ENCODE measurements around the gene BOLA3.
"Not testable (repeated sequence)": the region's sequence is repeated elsewhere in the genome, so short reads cannot be mapped to it uniquely, and the experiment has no call there.

BOLA3 gene

GRCh38 chr2:74148457-74149246 lies 940 bp upstream of the BOLA3 start:
- no peak for DNase-seq (ENCODE audit: low read depth)

DNA sequence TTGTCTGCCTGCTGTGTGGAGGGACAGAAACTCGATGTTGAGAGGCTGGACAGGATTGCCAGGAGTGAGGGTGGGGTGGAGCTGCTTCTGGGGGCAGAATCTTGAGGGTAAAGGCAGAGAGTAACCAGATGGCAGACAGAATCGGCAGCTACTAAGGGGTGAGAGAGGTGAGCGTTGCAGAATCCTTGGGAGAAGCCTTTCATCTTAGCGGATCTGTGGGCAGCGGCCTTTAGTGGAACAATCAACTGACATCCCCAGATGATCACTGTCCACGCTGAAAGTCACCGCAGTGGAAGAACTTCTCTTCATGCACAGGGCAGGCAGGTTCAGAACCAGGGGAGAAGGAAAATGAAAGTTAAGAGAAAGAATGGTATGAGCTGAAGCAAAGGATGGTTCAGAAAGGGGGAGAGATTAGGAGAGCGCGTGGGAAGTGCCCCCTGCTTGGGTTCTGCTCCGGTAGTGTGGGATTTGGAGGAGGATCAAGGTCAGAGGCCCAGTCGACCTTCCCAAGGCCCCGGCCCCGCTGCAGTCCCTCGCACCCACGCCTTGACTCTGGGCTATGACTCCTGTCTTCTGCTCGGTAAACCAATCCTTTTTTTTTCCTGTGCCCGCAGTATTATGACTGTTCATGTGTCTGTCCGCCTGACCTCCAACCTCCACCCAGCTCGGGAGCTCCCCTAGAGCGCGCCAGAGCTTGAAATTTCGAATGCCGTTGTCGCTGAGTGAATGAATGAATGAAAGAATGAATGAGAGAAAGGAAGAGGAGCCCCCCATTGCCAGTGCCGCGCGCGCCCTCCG lies 584 bp downstream of the BOLA3 start:
- DNase-seq (ENCODE audit: low read depth), result peak; percentile 2

DNA sequence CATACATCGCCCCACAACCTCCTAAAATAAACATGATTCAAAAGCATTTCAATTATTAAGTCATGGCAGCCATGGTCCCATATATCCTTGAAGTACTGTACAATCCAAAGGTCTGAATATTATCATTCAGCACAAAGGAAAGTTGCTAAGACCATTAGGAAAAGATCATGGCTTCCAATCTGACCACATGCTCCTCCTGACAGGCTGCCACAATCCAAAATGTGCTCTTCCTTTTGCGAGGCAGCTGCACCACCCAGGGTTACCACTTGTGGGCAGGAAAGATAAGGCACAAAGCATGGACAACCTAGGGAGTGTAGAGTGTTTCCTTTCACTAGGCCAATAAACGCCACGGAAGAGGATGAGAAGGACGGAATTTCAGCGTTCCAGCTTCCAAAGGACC lies 5.4 kb downstream of the BOLA3 start:
- no peak for DNase-seq (ENCODE audit: low read depth)

- DNase-seq (ENCODE audit: low read depth), result no peak
Measured at GRCh38 chr2:74138600-74139323, 8.9 kb downstream of the BOLA3 start.

GRCh38 chr2:74137651-74138599 lies 9.8 kb downstream of the BOLA3 start:
- no peak for DNase-seq (ENCODE audit: low read depth)

DNA sequence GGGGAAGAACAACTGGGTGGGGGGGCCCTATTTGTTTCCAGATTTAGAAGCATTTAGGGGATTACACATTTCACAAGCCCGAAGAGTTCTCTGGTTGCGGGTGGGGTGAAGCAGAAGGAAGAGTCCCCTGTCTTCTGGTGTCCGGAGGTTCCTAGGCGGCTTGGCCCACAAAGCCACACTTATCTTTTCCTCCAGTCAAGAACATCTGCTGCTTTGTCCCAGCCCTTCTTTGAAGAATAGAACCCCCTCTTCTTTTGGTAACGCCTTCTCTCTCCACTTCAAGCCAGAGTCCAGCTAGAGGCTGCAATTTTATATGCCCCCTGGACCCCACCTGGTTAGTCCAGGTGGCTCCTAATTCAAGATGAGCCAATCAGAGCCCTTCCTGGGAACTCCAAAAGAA lies 15.8 kb downstream of the BOLA3 start:
- no peak for DNase-seq (ENCODE audit: low read depth)

- no peak for DNase-seq (ENCODE audit: low read depth)
Measured at GRCh38 chr2:74130211-74130995, 17.3 kb downstream of the BOLA3 start.

DNA sequence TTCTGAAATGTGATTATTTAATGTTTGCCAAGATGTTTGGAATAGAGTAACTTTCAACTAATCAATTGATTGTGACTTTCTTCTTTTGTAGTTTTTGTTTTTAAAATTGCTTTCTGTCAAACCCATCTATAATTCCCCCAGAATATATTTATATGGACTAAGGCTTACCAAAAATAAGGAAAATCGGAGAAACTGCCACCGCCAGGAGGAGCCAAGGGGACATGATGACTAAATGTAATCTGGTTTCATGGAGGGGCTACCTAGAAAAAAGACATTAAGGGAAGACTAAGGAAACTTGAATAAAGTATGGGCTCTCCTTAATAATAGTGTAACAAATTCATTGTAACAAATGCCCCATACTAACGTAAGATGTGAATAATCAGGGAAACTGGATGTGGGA lies 19.5 kb downstream of the BOLA3 start:
- no peak for DNase-seq (ENCODE audit: low read depth)

DNA sequence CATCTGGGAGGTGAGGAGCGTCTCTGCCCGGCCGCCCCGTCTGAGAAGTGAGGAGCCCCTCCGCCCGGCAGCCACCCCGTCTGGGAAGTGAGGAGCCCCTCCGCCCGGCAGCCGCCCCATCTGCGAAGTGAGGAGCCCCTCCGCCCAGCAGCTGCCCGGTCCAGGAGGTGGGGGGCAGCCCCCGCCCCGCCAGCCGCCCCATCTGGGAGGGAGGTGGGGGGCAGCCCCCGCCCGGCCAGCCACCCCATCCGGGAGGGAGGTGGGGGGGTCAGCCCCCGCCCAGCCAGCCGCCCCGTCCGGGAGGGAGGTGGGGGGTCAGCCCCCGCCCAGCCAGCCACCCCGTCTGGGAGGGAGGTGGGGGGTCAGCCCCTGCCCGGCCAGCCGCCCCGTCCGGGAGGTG lies 23.8 kb downstream of the BOLA3 start:
- DNase-seq (ENCODE audit: low read depth), result not testable (repeated sequence)

DNA sequence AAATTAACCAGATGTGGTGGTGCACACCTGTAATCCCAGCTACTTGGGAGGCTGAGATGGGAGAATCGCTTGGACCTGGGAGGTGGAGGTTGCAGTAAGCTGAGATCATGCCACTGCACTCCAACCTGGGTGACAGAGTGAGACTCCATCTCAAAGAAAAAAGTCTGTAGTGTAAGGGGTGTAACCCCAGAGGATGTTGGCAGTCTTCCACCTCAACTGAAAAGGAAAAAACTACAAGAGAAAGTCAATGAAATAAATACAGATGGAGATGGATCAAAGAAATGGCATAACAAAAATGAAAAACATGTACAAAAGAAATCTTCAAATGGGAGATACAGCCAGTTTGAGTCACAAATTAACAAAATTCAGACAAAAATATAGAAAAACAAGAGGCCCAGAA lies 25.9 kb downstream of the BOLA3 start:
- DNase-seq (ENCODE audit: low read depth), result not testable (repeated sequence)

GRCh38 chr2:74119912-74120825 lies 27.5 kb downstream of the BOLA3 start:
- peak; percentile 77 for DNase-seq (ENCODE audit: low read depth)

GRCh38 chr2:74119339-74119738 lies 28.4 kb downstream of the BOLA3 start:
- no peak for DNase-seq (ENCODE audit: low read depth)

DNA sequence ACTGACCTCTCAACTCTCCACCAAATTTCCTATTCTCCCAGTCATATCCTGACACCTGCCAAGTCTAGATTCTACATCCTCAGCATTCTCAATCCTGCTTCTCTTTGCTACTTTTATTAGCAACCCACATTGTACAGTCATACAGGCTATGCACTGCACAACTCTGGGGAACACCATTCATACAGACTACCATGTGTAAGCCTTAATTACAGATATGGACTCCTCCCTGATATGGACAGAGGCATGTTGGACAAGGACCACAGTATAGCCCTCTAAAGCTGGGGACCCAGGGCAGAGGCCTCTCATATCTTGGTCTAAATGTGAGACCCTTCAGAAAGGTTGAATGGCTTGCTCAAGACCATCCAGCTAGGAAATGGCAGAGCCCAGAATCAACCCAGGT lies 36.3 kb downstream of the BOLA3 start:
- no peak for DNase-seq (ENCODE audit: low read depth)

DNA sequence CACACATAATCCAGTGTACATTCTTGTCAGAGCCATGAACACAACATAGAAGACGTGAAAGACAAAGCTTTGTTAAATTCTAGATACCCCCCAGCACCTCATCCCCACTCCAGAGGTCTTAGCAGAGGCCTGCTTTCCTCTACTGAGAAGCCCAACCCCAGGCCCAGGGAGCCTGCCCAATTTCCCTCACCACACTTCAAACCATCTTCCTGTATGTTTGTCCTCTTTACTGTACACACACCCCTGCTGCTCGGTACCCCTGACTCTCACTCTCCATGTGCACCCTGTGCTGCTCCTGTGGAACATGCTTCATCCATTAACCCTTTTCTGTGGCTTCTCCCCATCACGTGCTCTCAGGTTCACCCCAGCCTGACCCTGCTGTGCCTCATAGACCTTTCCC lies 37.2 kb downstream of the BOLA3 start:
- DNase-seq (ENCODE audit: low read depth), result no peak

DNA sequence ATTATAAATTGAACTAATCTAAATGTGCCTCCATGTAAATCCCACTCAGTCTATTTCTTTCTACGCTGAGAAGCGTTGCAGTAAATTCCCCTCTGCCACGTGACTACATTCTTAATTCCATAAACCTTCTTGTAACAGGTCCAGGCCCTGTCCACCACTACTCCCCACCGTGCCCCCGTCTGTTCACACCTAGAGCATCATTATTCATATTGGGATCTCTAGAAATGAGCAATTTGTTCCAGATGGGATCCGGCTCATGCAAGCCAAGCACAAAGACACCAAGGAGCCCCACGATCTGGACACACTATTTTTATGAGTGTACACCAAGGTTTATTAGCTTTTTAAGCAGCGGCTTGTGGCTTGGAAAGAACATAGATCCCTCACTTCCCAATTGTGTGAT lies 38.2 kb downstream of the BOLA3 start:
- no peak for DNase-seq (ENCODE audit: low read depth)

DNA sequence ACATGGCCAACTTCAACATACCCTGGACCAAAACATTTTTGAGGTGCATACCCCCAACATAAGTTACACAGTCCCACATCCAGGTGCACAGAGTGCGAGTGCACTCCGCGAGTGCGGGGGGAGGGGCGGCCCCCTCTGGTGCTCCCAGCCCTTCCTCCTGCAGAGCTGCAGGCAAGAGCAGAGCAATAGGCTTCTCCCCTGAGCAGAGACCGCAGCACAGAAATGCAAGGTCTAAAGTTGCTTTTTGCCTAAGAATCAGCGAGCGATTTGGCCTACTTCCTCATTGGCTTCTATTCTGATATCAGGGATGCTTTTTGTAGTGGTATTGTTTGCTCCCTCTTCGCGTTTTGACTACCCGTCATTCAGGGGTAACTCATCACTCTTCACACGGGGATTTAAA lies 40.6 kb downstream of the BOLA3 start:
- no peak for DNase-seq (ENCODE audit: low read depth)

- DNase-seq (ENCODE audit: low read depth), result no peak
Measured at GRCh38 chr2:74105413-74105812, 42.3 kb downstream of the BOLA3 start.

DNA sequence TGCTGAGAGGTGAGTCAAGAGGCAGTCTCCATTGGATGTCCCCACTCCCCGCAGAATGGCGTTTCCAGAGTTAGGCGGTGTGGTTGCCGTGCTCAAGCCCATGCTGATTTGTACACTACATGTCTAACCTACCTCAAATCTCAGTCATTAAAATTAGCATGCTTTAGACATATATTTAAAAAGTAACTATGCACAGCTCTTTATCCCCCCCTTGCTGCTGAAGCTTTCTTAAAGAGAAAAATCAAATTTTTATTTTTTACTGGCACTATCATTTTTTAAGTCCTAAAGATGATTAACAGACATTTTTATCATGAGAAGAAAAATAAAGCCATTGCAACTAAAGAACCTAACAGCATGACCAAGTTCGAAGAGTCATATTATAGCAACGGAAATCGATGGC lies 42.9 kb downstream of the BOLA3 start:
- no peak for DNase-seq (ENCODE audit: low read depth)

DNA sequence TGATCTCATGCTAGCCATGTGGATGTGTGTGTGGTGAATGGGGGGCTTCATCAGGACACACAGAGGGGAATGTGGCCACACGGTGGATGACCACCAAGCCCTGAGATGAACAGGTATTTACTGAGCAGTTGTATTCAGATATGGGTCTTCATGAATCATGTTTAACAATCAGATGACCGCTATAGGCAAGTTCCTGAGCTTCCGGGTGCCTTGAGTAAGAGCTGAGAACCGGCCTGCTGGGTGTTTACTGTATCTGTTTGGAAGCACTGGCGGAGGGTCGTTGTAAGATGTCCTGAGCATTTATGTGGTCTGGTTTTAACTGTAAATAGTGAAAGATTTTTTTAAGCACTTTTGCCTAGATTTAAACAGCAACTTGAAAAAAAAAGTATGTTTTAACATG lies 43.9 kb downstream of the BOLA3 start:
- DNase-seq (ENCODE audit: low read depth), result no peak

DNA sequence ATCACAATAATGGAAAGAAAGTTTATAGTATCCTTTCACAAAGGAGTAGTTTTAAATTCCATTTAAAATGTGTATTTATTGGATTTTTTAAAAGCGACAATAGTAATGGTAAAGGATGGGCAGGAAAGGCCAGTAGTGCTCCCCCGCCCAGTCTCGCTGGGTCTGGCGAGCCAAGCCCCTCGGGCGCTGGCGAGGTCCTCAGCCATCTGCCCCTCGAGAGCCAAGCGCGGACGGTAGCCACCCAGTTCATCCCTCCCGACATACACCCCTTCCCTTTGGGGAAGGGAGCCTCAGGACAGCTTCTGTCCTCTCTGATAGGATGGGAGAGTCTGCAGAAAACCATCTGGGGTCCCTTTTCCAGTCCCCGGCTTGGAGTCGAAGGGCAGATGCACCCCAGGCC lies 45.2 kb downstream of the BOLA3 start:
- DNase-seq (ENCODE audit: low read depth), result no peak

Measured in stimulated activated CD4-positive, alpha-beta T cell treated with anti-CD3 and anti-CD28 coated beads, Interleukin-2, amount 100 ng/mL, for 4 hours (primary cell).